OCI-LY7 (cell line): ENCODE measurements around the gene C12orf56. TPM values are rescaled to one million over a fixed set of nuclear protein-coding genes. Genes with fewer than 3 reads are reported as not detected.

Experiments used
- BruUV-seq: library from RNA; stranded (reverse); fragments of 400-500 nt; replicated peaks from 2 replicates; lab custom pipeline; 2021; lab: Mats Ljungman, UMichigan
- CTCF ChIA-PET: fragments of 300-600 bp; sonication (Branson Sonifier 250); formaldehyde crosslinking; loops from one replicate; lab custom pipeline; 2022; ENCODE audit warnings: antibody characterized with exemption; ENCODE audit not compliant: unreplicated experiment; lab: Charles Lee
- POLR2A ChIA-PET: fragments of 300-600 bp; sonication (Branson Sonifier 250); formaldehyde crosslinking; loops from one replicate; lab custom pipeline; 2022; ENCODE audit warnings: antibody characterized with exemption; lab: Charles Lee
- DNase-seq: peaks from one replicate; pipeline ENCODE4 v3.0.0-alpha.2; 2015; ENCODE audit warnings: low spot score
- H2AFZ ChIP-seq: fragments of 200-600 bp; sonication (generic), shearing (Covaris generic); 2 replicates; pipeline ENCODE4 v1.6.1; 2014; ENCODE audit warnings: mild to moderate bottlenecking, antibody characterized with exemption, low read length, moderate library complexity
- H3K27ac ChIP-seq: fragments of 200-600 bp; sonication (generic); 2 replicates; pipeline ENCODE4 v1.5.1; 2014; ENCODE audit warnings: mixed run types, low read depth, mild to moderate bottlenecking, moderate library complexity, low read length, inconsistent platforms; ENCODE audit not compliant: poor library complexity, severe bottlenecking
- H3K36me3 ChIP-seq: fragments of 200-600 bp; sonication (generic); 2 replicates; pipeline ENCODE4 v1.6.1; 2014; ENCODE audit warnings: mild to moderate bottlenecking, antibody characterized with exemption, low read length, moderate library complexity, mixed read lengths; ENCODE audit not compliant: insufficient read depth
- H3K4me1 ChIP-seq: fragments of 200-600 bp; sonication (generic); 2 replicates; pipeline ENCODE4 v1.5.1; 2014; ENCODE audit warnings: mild to moderate bottlenecking, low read length; ENCODE audit not compliant: insufficient read depth, poor library complexity, severe bottlenecking
- H3K4me2 ChIP-seq: fragments of 200-600 bp; sonication (generic); 2 replicates; pipeline ENCODE4 v1.6.1; 2014; ENCODE audit warnings: mild to moderate bottlenecking, low read length
- H3K4me3 ChIP-seq: fragments of 200-600 bp; sonication (generic); 2 replicates; pipeline ENCODE4 v1.5.1; 2014; ENCODE audit warnings: mild to moderate bottlenecking, low read depth, low read length; ENCODE audit not compliant: poor library complexity, severe bottlenecking
- H3K79me2 ChIP-seq: fragments of 200-600 bp; sonication (generic); 2 replicates; pipeline ENCODE4 v1.6.1; 2016; ENCODE audit warnings: low read depth, mild to moderate bottlenecking, low read length, moderate library complexity, mixed read lengths; ENCODE audit not compliant: insufficient read depth
- H3K9me2 ChIP-seq: fragments of 200-600 bp; sonication (generic); 2 replicates; pipeline ENCODE4 v1.6.1; 2016; ENCODE audit warnings: mild to moderate bottlenecking, low read length, mixed read lengths; ENCODE audit not compliant: insufficient read depth
- H3K9me3 ChIP-seq: fragments of 200-600 bp; sonication (generic); 2 replicates; pipeline ENCODE4 v1.6.1; 2014; ENCODE audit warnings: mild to moderate bottlenecking, mixed run types, low read length, mixed read lengths
- H4K20me1 ChIP-seq: fragments of 200-600 bp; sonication (generic); 2 replicates; pipeline ENCODE4 v1.6.1; 2014; ENCODE audit warnings: mild to moderate bottlenecking, antibody characterized with exemption, low read length, moderate library complexity, mixed read lengths; ENCODE audit not compliant: insufficient read depth
- CTCF ChIP-seq: fragments of 200-600 bp; sonication (generic); conservative IDR thresholded peaks from 2 replicates; pipeline ENCODE4 v1.5.1; 2014; ENCODE audit warnings: mild to moderate bottlenecking, antibody characterized with exemption, low read length, moderate library complexity, mixed read lengths
- EZH2phosphoT487 ChIP-seq: fragments of 200-600 bp; sonication (generic); IDR thresholded peaks from 2 replicates; pipeline ENCODE4 v1.6.1; 2018; ENCODE audit warnings: low read depth, borderline replicate concordance, mild to moderate bottlenecking, mixed run types, antibody characterized with exemption, low read length, moderate library complexity, mixed read lengths
- intact Hi-C: fragments of 100-400 bp; cut with micrococcal nuclease; formaldehyde crosslinking; loops from one replicate; pipeline ENCODE4 v1.10.0; 2022; ENCODE audit not compliant: unreplicated experiment
- total RNA-seq, 2 experiments: library from RNA; depleted of rRNA in 1 of 2; stranded (reverse); fragments of >200 nt in 1 of 2; shearing (Covaris generic) in 1 of 2; gene quantifications; 2 replicates each; pipeline ENCODE4 v1.2.3, GENCODE V29; 2014 to 2022

The C12orf56 gene
- total RNA-seq, 2 experiments from 2014 or later: not detected

- TSS peak; percentile 96 for BruUV-seq
- TF ChIP-seq EZH2phosphoT487: no peak
- TF ChIP-seq CTCF: no peak
- peaks cover 21% of the 10 kb centered on the region for H3K4me1 ChIP-seq
Observed at GRCh38 chr12:64403707-64404469, 13.3 kb upstream of the C12orf56 start, which contains the start of gene XPOT. Gene XPOT, plus strand, starts transcription at chr12:64404392. Its CDS starts 5,644 bp downstream, at chr12:64410036.

GRCh38 chr12:64402181-64402580 lies 11.6 kb upstream of the C12orf56 start:
- BruUV-seq: no TSS peak
- ChIA-PET POLR2A (interaction anchor here (1.3 kb wide), 1 partner anchor 9 kb away, joined by 5 read pairs; no protein-coding TSS in a partner anchor), CTCF (interaction anchor here (0.8 kb wide), 1 partner anchor 143 kb away, joined by 3 read pairs; no protein-coding TSS in a partner anchor)
- Histone ChIP-seq H3K9me3 (no peaks in the 10 kb centered on the region), H3K79me2 (peaks cover 25% of the 10 kb centered on the region), H3K4me2 (no peak overlapping the region), H4K20me1 (no peaks in the 10 kb centered on the region), H3K36me3 (peaks cover 12% of the 10 kb centered on the region), H3K9me2 (no peaks in the 10 kb centered on the region), H3K27ac (no peak overlapping the region), H3K4me1 (peaks cover 16% of the 10 kb centered on the region), H3K4me3 (no peak overlapping the region), H2AFZ (no peak overlapping the region)
- DNase-seq: no peak
- TF ChIP-seq EZH2phosphoT487: no peak
- TF ChIP-seq CTCF: no peak
- intact Hi-C loops: no loop called here

More at GRCh38 chr12:64403707-64404469, 13.3 kb upstream of the C12orf56 start, which contains the start of gene XPOT:
- H3K4me3 ChIP-seq: peak within 1 kb of the TSS; percentile 98
- intact Hi-C loops: loop anchor here (1.0 to 2.0 kb wide), 4 partner anchors 48 to 623 kb away; partner anchors contain the start of genes KICS2, RASSF3 and TBK1
- peak; percentile 97 for DNase-seq
- POLR2A ChIA-PET: interaction anchor here (0.6 to 1.2 kb wide), 5 partner anchors 12 to 1776 kb away, joined by 3 to 6 read pairs (median 4); no protein-coding TSS in a partner anchor
- H3K36me3 ChIP-seq: peaks cover 27% of the 10 kb centered on the region
- CTCF ChIA-PET: no interaction called here
- peaks cover 4% of the 10 kb centered on the region; the same call in 1 of the 2 replicates for H4K20me1 ChIP-seq
- H3K79me2 ChIP-seq: peaks cover 42% of the 10 kb centered on the region
- H3K27ac ChIP-seq: peak within 1 kb of the TSS; percentile 89
- H3K9me2 ChIP-seq: no peaks in the 10 kb centered on the region
- peak within 1 kb of the TSS; percentile 84 for H2AFZ ChIP-seq
- H3K4me2 ChIP-seq: peak within 1 kb of the TSS; percentile 94
- H3K9me3 ChIP-seq: no peaks in the 10 kb centered on the region

GRCh38 chr12:64400041-64400440 lies 9.5 kb upstream of the C12orf56 start:
- Histone ChIP-seq H3K4me2 (no peak overlapping the region), H3K27ac (no peak overlapping the region), H3K9me2 (no peaks in the 10 kb centered on the region), H2AFZ (no peak overlapping the region), H3K9me3 (no peaks in the 10 kb centered on the region), H3K4me3 (no peak overlapping the region), H3K79me2 (peaks cover 4% of the 10 kb centered on the region), H3K36me3 (no peaks in the 10 kb centered on the region), H4K20me1 (no peaks in the 10 kb centered on the region), H3K4me1 (peaks cover 8% of the 10 kb centered on the region)
- intact Hi-C loops: no loop called here
- no TSS peak for BruUV-seq
- POLR2A ChIA-PET: no interaction called here
- CTCF ChIA-PET: no interaction called here
- TF ChIP-seq CTCF: no peak
- TF ChIP-seq EZH2phosphoT487: no peak
- DNase-seq: no peak
